Activated T-helper 1 cell treated with anti-CD3 and anti-CD28 coated beads, Interleukin-12 subunit alpha, Interleukin-12 subunit beta, Interleukin-2, Interleukin-4 antibody, amounts not matched to agents 30 ng/mL and 10 ng/mL and 1 ng/mL, durations not matched to agents 14 hours and 24 hours and 36 hours (primary cell): ENCODE results near the gene DNAJA2. TPM values are rescaled to one million over a fixed set of nuclear protein-coding genes. Genes with fewer than 3 reads are reported as not detected.
"Not testable (repeated sequence)": the region's sequence is repeated elsewhere in the genome, so short reads cannot be mapped to it uniquely, and the experiment has no call there.

Experiments
- DNase-seq: peaks from one replicate; pipeline ENCODE4 v3.0.0; 2021; ENCODE audit warnings: low spot score
- H3K27ac Mint-ChIP-seq: one replicate; pipeline ENCODE4 v1.8.0; 2021; ENCODE audit warnings: mild to moderate bottlenecking, mixed read lengths
- H3K27me3 Mint-ChIP-seq: one replicate; pipeline ENCODE4 v1.8.0; 2022; ENCODE audit warnings: mild to moderate bottlenecking, moderate library complexity, mixed read lengths; ENCODE audit not compliant: insufficient read depth
- H3K36me3 Mint-ChIP-seq: one replicate; pipeline ENCODE4 v1.8.0; 2021; ENCODE audit warnings: low read depth, mixed read lengths
- H3K4me1 Mint-ChIP-seq: one replicate; pipeline ENCODE4 v1.8.0; 2021; ENCODE audit warnings: low read depth, mixed read lengths
- H3K4me3 Mint-ChIP-seq: one replicate; pipeline ENCODE4 v1.8.0; 2021; ENCODE audit warnings: mild to moderate bottlenecking, moderate library complexity, mixed read lengths
- H3K9me3 Mint-ChIP-seq: one replicate; pipeline ENCODE4 v1.8.0; 2021; ENCODE audit warnings: mixed read lengths
- intact Hi-C: fragments of 100-400 bp; cut with micrococcal nuclease; formaldehyde crosslinking; loops from one replicate; pipeline ENCODE4 v1.15.1; 2024
- total RNA-seq: library from RNA; stranded (reverse); gene quantifications from 2 replicates; pipeline ENCODE4 v1.2.3, GENCODE V29; 2022

The DNAJA2 gene
- total RNA-seq = 83.6 and 86.3 TPM in 2 replicates

- no peaks in the 10 kb centered on the region for H3K9me3 Mint-ChIP-seq
- peak within 1 kb of the TSS; percentile 97 for H3K4me3 Mint-ChIP-seq
- DNase-seq = peak; percentile 86
- H3K4me1 Mint-ChIP-seq = peaks cover 47% of the 10 kb centered on the region
- peak within 1 kb of the TSS; percentile 96 for H3K27ac Mint-ChIP-seq
- intact Hi-C loops = loop anchor here (1.0 to 10.0 kb wide), 12 partner anchors 25 to 1639 kb away; partner anchors contain the start of genes GPT2, ITFG1, LONP2 and N4BP1
- no peaks in the 10 kb centered on the region for H3K27me3 Mint-ChIP-seq
- peaks cover 32% of the 10 kb centered on the region for H3K36me3 Mint-ChIP-seq
Measured at GRCh38 chr16:46973207-46973995, at the start of gene DNAJA2. TSS of gene DNAJA2 (minus strand) at chr16:46973674. CDS start at chr16:46973572, 102 bp downstream.

- no peak overlapping the region for H3K27ac Mint-ChIP-seq
- no peak for DNase-seq
- H3K36me3 Mint-ChIP-seq = no peaks in the 10 kb centered on the region
- H3K4me1 Mint-ChIP-seq = peaks cover 23% of the 10 kb centered on the region
- H3K27me3 Mint-ChIP-seq = peaks cover 4% of the 10 kb centered on the region
- intact Hi-C loops = loop anchor here (2.0 kb wide), 2 partner anchors 17 to 71 kb away; no protein-coding TSS in a partner anchor
- H3K9me3 Mint-ChIP-seq = no peaks in the 10 kb centered on the region
- no peak overlapping the region for H3K4me3 Mint-ChIP-seq
Measured at GRCh38 chr16:47019568-47019967, 46.1 kb upstream of the DNAJA2 start.

- no peak overlapping the region for H3K4me3 Mint-ChIP-seq
- peaks cover 4% of the 10 kb centered on the region for H3K27me3 Mint-ChIP-seq
- H3K9me3 Mint-ChIP-seq = no peaks in the 10 kb centered on the region
- no peak overlapping the region for H3K27ac Mint-ChIP-seq
- H3K36me3 Mint-ChIP-seq = no peaks in the 10 kb centered on the region
- peaks cover 23% of the 10 kb centered on the region for H3K4me1 Mint-ChIP-seq
- intact Hi-C loops = loop anchor here (1.0 to 2.0 kb wide), 4 partner anchors 18 to 1139 kb away; partner anchors contain the start of gene DNAJA2
- peak; percentile 24 for DNase-seq
Measured at GRCh38 chr16:47018223-47018891, 44.9 kb upstream of the DNAJA2 start.

- Mint-ChIP-seq H3K9me3 (no peaks in the 10 kb centered on the region), H3K27me3 (peaks cover 4% of the 10 kb centered on the region), H3K4me1 (peaks cover 23% of the 10 kb centered on the region), H3K4me3 (no peak overlapping the region), H3K27ac (no peak overlapping the region), H3K36me3 (no peaks in the 10 kb centered on the region)
- intact Hi-C loops = loop anchor here (1.0 to 2.0 kb wide), 4 partner anchors 19 to 1140 kb away; partner anchors contain the start of gene DNAJA2
- DNase-seq = no peak
Measured at GRCh38 chr16:47017636-47018035, 44.2 kb upstream of the DNAJA2 start.

- H3K4me3 Mint-ChIP-seq = no peak overlapping the region
- intact Hi-C loops = no loop called here
- H3K27me3 Mint-ChIP-seq = peaks cover 4% of the 10 kb centered on the region
- no peaks in the 10 kb centered on the region for H3K9me3 Mint-ChIP-seq
- H3K36me3 Mint-ChIP-seq = no peaks in the 10 kb centered on the region
- H3K27ac Mint-ChIP-seq = no peak overlapping the region
- H3K4me1 Mint-ChIP-seq = peaks cover 23% of the 10 kb centered on the region
- DNase-seq = peak; percentile 24
Measured at GRCh38 chr16:47016700-47017133, 43.2 kb upstream of the DNAJA2 start.

GRCh38 chr16:47013910-47014309, 40.4 kb upstream of the DNAJA2 start:
- no peak overlapping the region for H3K27ac Mint-ChIP-seq
- H3K4me1 Mint-ChIP-seq = peaks cover 23% of the 10 kb centered on the region
- DNase-seq = no peak
- intact Hi-C loops = no loop called here
- peaks cover 4% of the 10 kb centered on the region for H3K27me3 Mint-ChIP-seq
- H3K36me3 Mint-ChIP-seq = no peaks in the 10 kb centered on the region
- H3K9me3 Mint-ChIP-seq = no peaks in the 10 kb centered on the region
- no peak overlapping the region for H3K4me3 Mint-ChIP-seq

- Mint-ChIP-seq H3K9me3 (no peaks in the 10 kb centered on the region), H3K4me3 (no peak overlapping the region), H3K27ac (no peak overlapping the region), H3K27me3 (peaks cover under 1% of the 10 kb centered on the region), H3K4me1 (peaks cover 18% of the 10 kb centered on the region), H3K36me3 (no peaks in the 10 kb centered on the region)
- DNase-seq = no peak
- intact Hi-C loops = no loop called here
Measured at GRCh38 chr16:47013172-47013571, 39.7 kb upstream of the DNAJA2 start.

- H3K27ac Mint-ChIP-seq, H3K36me3 Mint-ChIP-seq, H3K27me3 Mint-ChIP-seq, H3K9me3 Mint-ChIP-seq, H3K4me1 Mint-ChIP-seq, intact Hi-C loops, DNase-seq, H3K4me3 Mint-ChIP-seq: not testable (repeated sequence)
Measured at GRCh38 chr16:47010812-47011211, 37.3 kb upstream of the DNAJA2 start.

GRCh38 chr16:47008612-47009011, 35.1 kb upstream of the DNAJA2 start:
- peaks cover 3% of the 10 kb centered on the region for H3K27me3 Mint-ChIP-seq
- no peaks in the 10 kb centered on the region for H3K4me1 Mint-ChIP-seq
- no peaks in the 10 kb centered on the region for H3K9me3 Mint-ChIP-seq
- intact Hi-C loops = no loop called here
- H3K27ac Mint-ChIP-seq = no peak overlapping the region
- H3K4me3 Mint-ChIP-seq = no peak overlapping the region
- DNase-seq = no peak
- H3K36me3 Mint-ChIP-seq = no peaks in the 10 kb centered on the region

- H3K4me3 Mint-ChIP-seq = no peak overlapping the region
- no peaks in the 10 kb centered on the region for H3K36me3 Mint-ChIP-seq
- H3K27ac Mint-ChIP-seq = no peak overlapping the region
- no peak for DNase-seq
- peaks cover 3% of the 10 kb centered on the region for H3K27me3 Mint-ChIP-seq
- H3K4me1 Mint-ChIP-seq = no peaks in the 10 kb centered on the region
- H3K9me3 Mint-ChIP-seq = no peaks in the 10 kb centered on the region
- intact Hi-C loops = no loop called here
Measured at GRCh38 chr16:47008174-47008573, 34.7 kb upstream of the DNAJA2 start.

GRCh38 chr16:47004652-47005051, 31.2 kb upstream of the DNAJA2 start:
- no peaks in the 10 kb centered on the region for H3K9me3 Mint-ChIP-seq
- H3K27ac Mint-ChIP-seq = no peak overlapping the region
- no peaks in the 10 kb centered on the region for H3K36me3 Mint-ChIP-seq
- H3K27me3 Mint-ChIP-seq = peaks cover 3% of the 10 kb centered on the region
- intact Hi-C loops = no loop called here
- H3K4me1 Mint-ChIP-seq = no peaks in the 10 kb centered on the region
- H3K4me3 Mint-ChIP-seq = no peak overlapping the region
- DNase-seq = no peak

GRCh38 chr16:47000066-47000465, 26.6 kb upstream of the DNAJA2 start:
- H3K9me3 Mint-ChIP-seq, H3K4me3 Mint-ChIP-seq, H3K4me1 Mint-ChIP-seq, intact Hi-C loops, H3K36me3 Mint-ChIP-seq, H3K27me3 Mint-ChIP-seq, H3K27ac Mint-ChIP-seq, DNase-seq: not testable (repeated sequence)

- no peak overlapping the region for H3K27ac Mint-ChIP-seq
- no peaks in the 10 kb centered on the region for H3K36me3 Mint-ChIP-seq
- H3K4me1 Mint-ChIP-seq = peaks cover 9% of the 10 kb centered on the region
- no peak overlapping the region for H3K4me3 Mint-ChIP-seq
- H3K27me3 Mint-ChIP-seq = no peaks in the 10 kb centered on the region
- intact Hi-C loops = no loop called here
- H3K9me3 Mint-ChIP-seq = no peaks in the 10 kb centered on the region
- no peak for DNase-seq
Measured at GRCh38 chr16:46997844-46998243, 24.4 kb upstream of the DNAJA2 start.
